Stomach (tissue), 4 donors: Measurements from ENCODE around the gene ANKFN1.

Source experiments
- POLR2A ChIP-seq, 4 donors: fragments of 450-650 bp; IDR thresholded peaks; one replicate each; pipeline ENCODE4 v1.6.1; 2016; ENCODE audit warnings: antibody characterized with exemption in 4 of 4, control low read depth in 2 of 4, mild to moderate bottlenecking in 1 of 4, moderate library complexity in 1 of 4
- POLR2AphosphoS5 ChIP-seq, 3 donors: sonication (generic); formaldehyde crosslinking; IDR thresholded peaks; one replicate each; pipeline ENCODE4 v1.6.1; 2016; ENCODE audit warnings: antibody characterized with exemption in 3 of 3
- TF ChIP-seq, protein P1 (sequence below), 7 experiments: fragments of 450-650 bp in 4 of 7; fragments of 200-600 bp in 3 of 7; sonication (generic) in 3 of 7; IDR thresholded peaks; one replicate each; pipeline ENCODE4 v1.5.1; 2016 to 2019; ENCODE audit warnings: antibody characterized with exemption in 7 of 7, control low read depth in 2 of 7, mild to moderate bottlenecking in 1 of 7

DNA sequence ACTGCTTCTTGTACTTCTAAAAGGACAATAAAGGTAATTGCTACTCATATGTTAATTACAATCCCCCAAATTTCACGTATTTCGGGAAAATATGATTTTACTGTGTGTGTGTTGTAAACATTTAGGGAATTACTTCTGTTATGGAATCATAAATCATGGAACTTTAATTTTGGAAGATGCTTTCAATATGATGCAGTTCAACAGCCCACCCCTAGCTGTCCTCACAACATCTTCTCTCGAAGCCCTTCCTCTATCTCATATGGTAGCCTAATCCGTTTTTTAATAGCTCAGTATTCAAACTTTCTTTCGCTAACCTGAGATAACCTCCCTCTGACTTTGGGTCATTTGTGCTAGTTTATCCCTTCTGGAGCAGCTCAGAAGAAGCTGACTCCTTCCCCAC, 78.4 kb downstream of the ANKFN1 start:
- TF ChIP-seq, protein P1, sequence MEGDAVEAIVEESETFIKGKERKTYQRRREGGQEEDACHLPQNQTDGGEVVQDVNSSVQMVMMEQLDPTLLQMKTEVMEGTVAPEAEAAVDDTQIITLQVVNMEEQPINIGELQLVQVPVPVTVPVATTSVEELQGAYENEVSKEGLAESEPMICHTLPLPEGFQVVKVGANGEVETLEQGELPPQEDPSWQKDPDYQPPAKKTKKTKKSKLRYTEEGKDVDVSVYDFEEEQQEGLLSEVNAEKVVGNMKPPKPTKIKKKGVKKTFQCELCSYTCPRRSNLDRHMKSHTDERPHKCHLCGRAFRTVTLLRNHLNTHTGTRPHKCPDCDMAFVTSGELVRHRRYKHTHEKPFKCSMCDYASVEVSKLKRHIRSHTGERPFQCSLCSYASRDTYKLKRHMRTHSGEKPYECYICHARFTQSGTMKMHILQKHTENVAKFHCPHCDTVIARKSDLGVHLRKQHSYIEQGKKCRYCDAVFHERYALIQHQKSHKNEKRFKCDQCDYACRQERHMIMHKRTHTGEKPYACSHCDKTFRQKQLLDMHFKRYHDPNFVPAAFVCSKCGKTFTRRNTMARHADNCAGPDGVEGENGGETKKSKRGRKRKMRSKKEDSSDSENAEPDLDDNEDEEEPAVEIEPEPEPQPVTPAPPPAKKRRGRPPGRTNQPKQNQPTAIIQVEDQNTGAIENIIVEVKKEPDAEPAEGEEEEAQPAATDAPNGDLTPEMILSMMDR (IDR thresholded peaks at IDR 0.05) = no peak
- no peak for TF ChIP-seq POLR2AphosphoS5 (IDR thresholded peaks at IDR 0.05)
- TF ChIP-seq POLR2A (IDR thresholded peaks at IDR 0.05) = no peak
